ELR (cell line): Measurements from ENCODE around the gene UBALD2.

ENCODE experiments used
- DNase-seq: peaks from one replicate; pipeline ENCODE4 v3.0.0-alpha.2; 2015; ENCODE audit warnings: low read depth

The UBALD2 gene

DNA sequence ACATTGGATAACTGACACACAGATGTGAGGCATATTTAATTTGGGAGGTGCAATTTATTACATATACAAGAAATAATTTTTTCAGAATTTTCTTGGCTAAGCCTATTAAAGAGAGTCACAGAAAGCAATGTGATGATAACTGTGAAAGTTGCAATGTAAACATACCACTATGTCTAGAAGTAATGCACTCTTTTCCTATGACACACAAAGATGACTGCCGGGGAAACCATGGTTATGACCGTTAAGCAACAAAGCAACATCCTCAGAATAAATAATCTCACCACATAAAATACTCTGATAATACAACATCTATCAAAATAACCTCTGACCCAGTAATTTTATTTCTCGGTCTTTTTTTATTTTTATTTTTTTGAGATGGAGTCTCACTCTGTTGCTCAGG lies 53.4 kb downstream of the UBALD2 start:
- peak; percentile 56 for DNase-seq
